GM18873 (cell line): Measurements from ENCODE around the gene THAP6.

Source experiments
- ATAC-seq: cut with Tn5 transposase; IDR thresholded peaks from one replicate; pipeline ENCODE4 v1.9.1; 2021; ENCODE audit warnings: mild to moderate bottlenecking, moderate library complexity, moderate number of reproducible peaks; ENCODE audit not compliant: unreplicated experiment, low FRiP score

Gene THAP6

GRCh38 chr4:75565481-75565880 is 51.2 kb downstream of the THAP6 start:
- ATAC-seq, result no peak

DNA sequence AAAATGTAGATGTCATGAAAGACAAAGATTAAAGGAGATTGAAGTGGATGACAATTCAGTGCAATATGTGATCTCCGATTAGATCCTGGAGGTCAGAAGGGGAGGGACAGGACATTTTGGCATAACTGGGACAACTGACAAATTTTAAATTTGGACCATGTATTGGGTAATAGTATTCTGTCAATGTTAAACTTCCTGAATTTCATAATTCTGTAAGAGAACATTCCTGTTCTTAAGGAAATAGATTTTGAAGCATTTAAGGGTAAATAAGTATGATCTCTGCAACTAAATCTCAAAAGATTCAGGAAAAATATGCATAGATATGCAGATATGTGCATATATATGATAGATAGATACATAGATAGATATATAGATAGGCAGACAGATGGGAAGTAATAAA is 52.6 kb downstream of the THAP6 start:
- no peak for ATAC-seq

- no peak for ATAC-seq
Observed at GRCh38 chr4:75567725-75568124, 53.5 kb downstream of the THAP6 start.
